Measurements from ENCODE around the gene KIF16B.

KIF16B gene

GRCh38 chr20:16224836-16225235, 348.4 kb downstream of the KIF16B start:
- H3K9me3 ChIP-seq (ENCODE audit: control insufficient read depth, insufficient read depth, low read depth, low read length): no peaks in the 10 kb centered on the region
- no peak overlapping the region for H3K27ac ChIP-seq (ENCODE audit: extremely low read depth, low read depth, low read length)
- no peaks in the 10 kb centered on the region for H3K36me3 ChIP-seq (ENCODE audit: control insufficient read depth in 2 of 2, insufficient read depth in 1 of 2, low read length in 2 of 2)
- POLR2A ChIA-PET: no interaction called here
- CTCF ChIA-PET: no interaction called here
- no peaks in the 10 kb centered on the region for H3K4me1 ChIP-seq (ENCODE audit: control insufficient read depth, insufficient read depth, low read length)
- no peak overlapping the region for H3K4me3 ChIP-seq (ENCODE audit: low read depth, low read length)
- TF ChIP-seq ZNF791 (tag by site-specific recombination; IDR thresholded peaks at IDR 0.05) (no peak), HOXD13 (CRISPR knock-in tag; IDR thresholded peaks at IDR 0.05; ENCODE audit: borderline replicate concordance) (no peak), GFI1B (tag by site-specific recombination; IDR thresholded peaks at IDR 0.05) (no peak), ZNF148 (tag by site-specific recombination; IDR thresholded peaks at IDR 0.05; ENCODE audit: borderline replicate concordance) (no peak), KLF9 (tag by site-specific recombination; IDR thresholded peaks at IDR 0.05; ENCODE audit: low read depth) (no peak), ZNF558 (tag by site-specific recombination; IDR thresholded peaks at IDR 0.05) (no peak), YY1 (tag by site-specific recombination; IDR thresholded peaks at IDR 0.05) (no peak), ZNF777 (tag by site-specific recombination; IDR thresholded peaks at IDR 0.05; ENCODE audit: borderline replicate concordance) (no peak), MEIS1 (CRISPR knock-in tag; IDR thresholded peaks at IDR 0.05; ENCODE audit: borderline replicate concordance) (no peak), ZNF621 (tag by site-specific recombination; IDR thresholded peaks at IDR 0.05) (no peak), ZNF571 (tag by site-specific recombination; IDR thresholded peaks at IDR 0.05) (no peak), ZNF596 (tag by site-specific recombination; IDR thresholded peaks at IDR 0.05) (no peak), ZNF843 (tag by site-specific recombination; IDR thresholded peaks at IDR 0.05) (no peak), IKZF3 (tag by site-specific recombination; IDR thresholded peaks at IDR 0.05) (no peak), ZNF175 (tag by site-specific recombination; IDR thresholded peaks at IDR 0.05) (no peak), ZNF155 (tag by site-specific recombination; IDR thresholded peaks at IDR 0.05) (no peak), ZBTB21 (tag by site-specific recombination; IDR thresholded peaks at IDR 0.05) (no peak), ZSCAN5A (tag by site-specific recombination; IDR thresholded peaks at IDR 0.05) (no peak)
- TF ChIP-seq, protein P1, sequence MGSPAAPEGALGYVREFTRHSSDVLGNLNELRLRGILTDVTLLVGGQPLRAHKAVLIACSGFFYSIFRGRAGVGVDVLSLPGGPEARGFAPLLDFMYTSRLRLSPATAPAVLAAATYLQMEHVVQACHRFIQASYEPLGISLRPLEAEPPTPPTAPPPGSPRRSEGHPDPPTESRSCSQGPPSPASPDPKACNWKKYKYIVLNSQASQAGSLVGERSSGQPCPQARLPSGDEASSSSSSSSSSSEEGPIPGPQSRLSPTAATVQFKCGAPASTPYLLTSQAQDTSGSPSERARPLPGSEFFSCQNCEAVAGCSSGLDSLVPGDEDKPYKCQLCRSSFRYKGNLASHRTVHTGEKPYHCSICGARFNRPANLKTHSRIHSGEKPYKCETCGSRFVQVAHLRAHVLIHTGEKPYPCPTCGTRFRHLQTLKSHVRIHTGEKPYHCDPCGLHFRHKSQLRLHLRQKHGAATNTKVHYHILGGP (tag by site-specific recombination; IDR thresholded peaks at IDR 0.05): no peak
- TF ChIP-seq, protein P2, sequence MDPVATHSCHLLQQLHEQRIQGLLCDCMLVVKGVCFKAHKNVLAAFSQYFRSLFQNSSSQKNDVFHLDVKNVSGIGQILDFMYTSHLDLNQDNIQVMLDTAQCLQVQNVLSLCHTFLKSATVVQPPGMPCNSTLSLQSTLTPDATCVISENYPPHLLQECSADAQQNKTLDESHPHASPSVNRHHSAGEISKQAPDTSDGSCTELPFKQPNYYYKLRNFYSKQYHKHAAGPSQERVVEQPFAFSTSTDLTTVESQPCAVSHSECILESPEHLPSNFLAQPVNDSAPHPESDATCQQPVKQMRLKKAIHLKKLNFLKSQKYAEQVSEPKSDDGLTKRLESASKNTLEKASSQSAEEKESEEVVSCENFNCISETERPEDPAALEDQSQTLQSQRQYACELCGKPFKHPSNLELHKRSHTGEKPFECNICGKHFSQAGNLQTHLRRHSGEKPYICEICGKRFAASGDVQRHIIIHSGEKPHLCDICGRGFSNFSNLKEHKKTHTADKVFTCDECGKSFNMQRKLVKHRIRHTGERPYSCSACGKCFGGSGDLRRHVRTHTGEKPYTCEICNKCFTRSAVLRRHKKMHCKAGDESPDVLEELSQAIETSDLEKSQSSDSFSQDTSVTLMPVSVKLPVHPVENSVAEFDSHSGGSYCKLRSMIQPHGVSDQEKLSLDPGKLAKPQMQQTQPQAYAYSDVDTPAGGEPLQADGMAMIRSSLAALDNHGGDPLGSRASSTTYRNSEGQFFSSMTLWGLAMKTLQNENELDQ (tag by site-specific recombination; IDR thresholded peaks at IDR 0.05; ENCODE audit: low read depth): no peak

Measured in HEK293 (cell line).